ENCODE results near the gene PSMC5. TPM values are rescaled to one million over a fixed set of nuclear protein-coding genes. Genes with fewer than 3 reads are reported as not detected.

The PSMC5 gene
- total RNA-seq (100 to 1,000 TPM; 141 to 159 (median 147) TPM), polyA plus RNA-seq (175 TPM)
- long read RNA-seq, donor 1, transcript PSMC5-201 (12 exons, 1,579 nt) = major isoform, 273 of 338 reads
- long read RNA-seq, donor 1, transcript PSMC5-203 (12 exons, 1,680 nt) = minor isoform, 21 of 338 reads
- long read RNA-seq, donor 1, transcript PSMC5-212 (11 exons, 1,474 nt) = minor isoform, 11 of 338 reads
- long read RNA-seq, donor 1, partial matches to known transcripts = 7 of 338 reads
- long read RNA-seq, donor 1, other reads (novel, unspliced or antisense) = 26 of 338 reads
- long read RNA-seq, donor 2, transcript PSMC5-201 (12 exons, 1,579 nt) = major isoform, 138 of 161 reads
- long read RNA-seq, donor 2, transcript PSMC5-212 (11 exons, 1,474 nt) = minor isoform, 5 of 161 reads
- long read RNA-seq, donor 2, transcript PSMC5-203 (12 exons, 1,680 nt) = minor isoform, 6 of 161 reads
- long read RNA-seq, donor 2, partial matches to known transcripts = 3 of 161 reads
- long read RNA-seq, donor 2, other reads (novel, unspliced or antisense) = 9 of 161 reads
- long read RNA-seq, donor 3, transcript PSMC5-203 (12 exons, 1,680 nt) = minor isoform, 64 of 788 reads
- long read RNA-seq, donor 3, transcript PSMC5-201 (12 exons, 1,579 nt) = major isoform, 639 of 788 reads
- long read RNA-seq, donor 3, transcript PSMC5-212 (11 exons, 1,474 nt) = minor isoform, 19 of 788 reads
- long read RNA-seq, donor 3, partial matches to known transcripts = 20 of 788 reads
- long read RNA-seq, donor 3, other reads (novel, unspliced or antisense) = 42 of 788 reads
- long read RNA-seq, donor 4, transcript PSMC5-203 (12 exons, 1,680 nt) = minor isoform, 5 of 175 reads
- long read RNA-seq, donor 4, transcript PSMC5-201 (12 exons, 1,579 nt) = major isoform, 153 of 175 reads
- long read RNA-seq, donor 4, partial matches to known transcripts = 7 of 175 reads
- long read RNA-seq, donor 4, other reads (novel, unspliced or antisense) = 7 of 175 reads

GRCh38 chr17:63827002-63827800 lies at the start of gene PSMC5, which contains the start of gene FTSJ3:
TSS of gene PSMC5 (plus strand) at chr17:63827431. CDS start at chr17:63827491, 60 bp downstream.
TSS of gene FTSJ3 (minus strand) at chr17:63827663. CDS start at chr17:63826902, 761 bp downstream.
- H3K27me3 ChIP-seq (ENCODE audit: control insufficient read depth, insufficient read depth) = no peaks in the 10 kb centered on the region
- intact Hi-C loops (cut with DNase I) = no loop called here
- H3K4me1 ChIP-seq (ENCODE audit: control insufficient read depth, insufficient read depth, low read length) = no peaks in the 10 kb centered on the region
- H3K4me3 ChIP-seq (ENCODE audit: low read length) = peak within 1 kb of the TSS; percentile 50
- peak within 1 kb of the TSS; percentile 86 for H3K27ac ChIP-seq (ENCODE audit: low read length)
- DNase-seq (peak; percentile 96 to 98 (median 98)), ATAC-seq (peak; percentile 94)
- under 1% methylated on average over 58 of the region's 58 CpGs for WGBS
- no peaks in the 10 kb centered on the region for H3K9me3 ChIP-seq (ENCODE audit: control insufficient read depth, low read length)

GRCh38 chr17:63780507-63780906 lies 46.7 kb upstream of the PSMC5 start:
- Histone ChIP-seq H3K27me3 (ENCODE audit: control insufficient read depth, insufficient read depth) (no peaks in the 10 kb centered on the region), H3K27ac (ENCODE audit: low read length) (no peak overlapping the region), H3K4me1 (ENCODE audit: control insufficient read depth, insufficient read depth, low read length) (peaks cover 2% of the 10 kb centered on the region), H3K4me3 (ENCODE audit: low read length) (no peak overlapping the region), H3K9me3 (ENCODE audit: control insufficient read depth, low read length) (no peaks in the 10 kb centered on the region)
- WGBS = 94% methylated on average over 1 of the region's 1 CpG
- DNase-seq = no peak
- ATAC-seq = no peak
- intact Hi-C loops (cut with DNase I) = no loop called here

- Histone ChIP-seq H3K27me3 (ENCODE audit: control insufficient read depth, insufficient read depth) (no peaks in the 10 kb centered on the region), H3K4me1 (ENCODE audit: control insufficient read depth, insufficient read depth, low read length) (peaks cover 2% of the 10 kb centered on the region), H3K9me3 (ENCODE audit: control insufficient read depth, low read length) (no peaks in the 10 kb centered on the region), H3K27ac (ENCODE audit: low read length) (no peak overlapping the region), H3K4me3 (ENCODE audit: low read length) (no peak overlapping the region)
- 98% methylated on average over 4 of the region's 4 CpGs for WGBS
- intact Hi-C loops (cut with DNase I) = no loop called here
- DNase-seq = no peak
- ATAC-seq = no peak
Observed at GRCh38 chr17:63780928-63781327, 46.3 kb upstream of the PSMC5 start.

GRCh38 chr17:63783522-63783921 lies 43.7 kb upstream of the PSMC5 start:
- Histone ChIP-seq H3K9me3 (ENCODE audit: control insufficient read depth, low read length) (no peaks in the 10 kb centered on the region), H3K4me3 (ENCODE audit: low read length) (no peak overlapping the region), H3K4me1 (ENCODE audit: control insufficient read depth, insufficient read depth, low read length) (no peaks in the 10 kb centered on the region), H3K27me3 (ENCODE audit: control insufficient read depth, insufficient read depth) (no peaks in the 10 kb centered on the region), H3K27ac (ENCODE audit: low read length) (no peak overlapping the region)
- intact Hi-C loops (cut with DNase I) = no loop called here
- no peak for DNase-seq
- ATAC-seq = no peak
- 87% methylated on average over 6 of the region's 6 CpGs for WGBS

GRCh38 chr17:63785556-63785955 lies 41.7 kb upstream of the PSMC5 start:
- H3K27me3 ChIP-seq (ENCODE audit: control insufficient read depth, insufficient read depth) = no peaks in the 10 kb centered on the region
- H3K4me1 ChIP-seq (ENCODE audit: control insufficient read depth, insufficient read depth, low read length) = no peaks in the 10 kb centered on the region
- no peak for DNase-seq
- ATAC-seq = no peak
- H3K9me3 ChIP-seq (ENCODE audit: control insufficient read depth, low read length) = no peaks in the 10 kb centered on the region
- no peak overlapping the region for H3K27ac ChIP-seq (ENCODE audit: low read length)
- whole genome bisulfite sequencing = 95% methylated on average over 1 of the region's 1 CpG
- intact Hi-C loops (cut with DNase I) = no loop called here
- H3K4me3 ChIP-seq (ENCODE audit: low read length) = no peak overlapping the region

- no peak overlapping the region for H3K27ac ChIP-seq (ENCODE audit: low read length)
Observed at GRCh38 chr17:63786117-63786516, 41.1 kb upstream of the PSMC5 start.

GRCh38 chr17:63786971-63787711 lies 40.1 kb upstream of the PSMC5 start:
- Histone ChIP-seq H3K4me3 (ENCODE audit: low read length) (no peak overlapping the region), H3K4me1 (ENCODE audit: control insufficient read depth, insufficient read depth, low read length) (no peaks in the 10 kb centered on the region), H3K27me3 (ENCODE audit: control insufficient read depth, insufficient read depth) (no peaks in the 10 kb centered on the region), H3K27ac (ENCODE audit: low read length) (no peak overlapping the region), H3K9me3 (ENCODE audit: control insufficient read depth, low read length) (no peaks in the 10 kb centered on the region)
- WGBS = 97% methylated on average over 13 of the region's 13 CpGs
- ATAC-seq (no peak), DNase-seq (no peak)
- intact Hi-C loops (cut with DNase I) = no loop called here

More at GRCh38 chr17:63786117-63786516, 41.1 kb upstream of the PSMC5 start:
- whole genome bisulfite sequencing = 100% methylated on average over 1 of the region's 1 CpG
- Histone ChIP-seq H3K9me3 (ENCODE audit: control insufficient read depth, low read length) (no peaks in the 10 kb centered on the region), H3K4me1 (ENCODE audit: control insufficient read depth, insufficient read depth, low read length) (no peaks in the 10 kb centered on the region), H3K4me3 (ENCODE audit: low read length) (no peak overlapping the region), H3K27me3 (ENCODE audit: control insufficient read depth, insufficient read depth) (no peaks in the 10 kb centered on the region)
- ATAC-seq (no peak), DNase-seq (no peak)
- intact Hi-C loops (cut with DNase I) = no loop called here

GRCh38 chr17:63790057-63790456 lies 37.2 kb upstream of the PSMC5 start:
- ATAC-seq (no peak), DNase-seq (no peak)
- H3K4me1 ChIP-seq (ENCODE audit: control insufficient read depth, insufficient read depth, low read length) = no peaks in the 10 kb centered on the region
- H3K27me3 ChIP-seq (ENCODE audit: control insufficient read depth, insufficient read depth) = no peaks in the 10 kb centered on the region
- no peaks in the 10 kb centered on the region for H3K9me3 ChIP-seq (ENCODE audit: control insufficient read depth, low read length)
- H3K4me3 ChIP-seq (ENCODE audit: low read length) = no peak overlapping the region
- 91% methylated on average over 6 of the region's 6 CpGs for WGBS
- intact Hi-C loops (cut with DNase I) = no loop called here
- no peak overlapping the region for H3K27ac ChIP-seq (ENCODE audit: low read length)

GRCh38 chr17:63792055-63792729 lies 35.0 kb upstream of the PSMC5 start:
- no peak overlapping the region for H3K4me3 ChIP-seq (ENCODE audit: low read length)
- WGBS = 83% methylated on average over 3 of the region's 3 CpGs
- no peak for DNase-seq
- H3K27ac ChIP-seq (ENCODE audit: low read length) = no peak overlapping the region
- H3K27me3 ChIP-seq (ENCODE audit: control insufficient read depth, insufficient read depth) = no peaks in the 10 kb centered on the region
- intact Hi-C loops (cut with DNase I) = no loop called here
- H3K9me3 ChIP-seq (ENCODE audit: control insufficient read depth, low read length) = no peaks in the 10 kb centered on the region
- no peak for ATAC-seq
- H3K4me1 ChIP-seq (ENCODE audit: control insufficient read depth, insufficient read depth, low read length) = no peaks in the 10 kb centered on the region

All from right cardiac atrium (tissue), 5 donors.